NCI-H2196 treated with DMSO at 0.1 percent for 48 hours (cell line): ENCODE results near the gene ARHGAP26.
"Not testable (repeated sequence)": the region's sequence is repeated elsewhere in the genome, so short reads cannot be mapped to it uniquely, and the experiment has no call there.

ENCODE experiments used
- DNase-seq: peaks from one replicate; lab custom pipeline; 2025; ENCODE audit not compliant: unreplicated experiment; lab: John Stamatoyannopoulos, UW

The ARHGAP26 gene

GRCh38 chr5:142926549-142926948 is 156.4 kb downstream of the ARHGAP26 start:
- no peak for DNase-seq

GRCh38 chr5:142928999-142929398 is 158.8 kb downstream of the ARHGAP26 start:
- DNase-seq: not testable (repeated sequence)

- no peak for DNase-seq
These were observed 159.4 kb downstream of the ARHGAP26 start for GRCh38 chr5:142929587-142929986.

- no peak for DNase-seq
These were observed 160.4 kb downstream of the ARHGAP26 start for GRCh38 chr5:142930395-142931110.

- DNase-seq: no peak
These were observed 161.9 kb downstream of the ARHGAP26 start for GRCh38 chr5:142931896-142932686.

- DNase-seq: no peak
These were observed 164.0 kb downstream of the ARHGAP26 start for GRCh38 chr5:142934051-142934762.

- no peak for DNase-seq
These were observed 164.8 kb downstream of the ARHGAP26 start for GRCh38 chr5:142935014-142935413.

- DNase-seq: no peak
These were observed 167.2 kb downstream of the ARHGAP26 start for GRCh38 chr5:142937374-142937773.

GRCh38 chr5:142938266-142938880 is 168.2 kb downstream of the ARHGAP26 start:
- no peak for DNase-seq

GRCh38 chr5:142939006-142939405 is 168.8 kb downstream of the ARHGAP26 start:
- DNase-seq: no peak

GRCh38 chr5:142939884-142940283 is 169.7 kb downstream of the ARHGAP26 start:
- DNase-seq: no peak

- no peak for DNase-seq
These were observed 171.1 kb downstream of the ARHGAP26 start for GRCh38 chr5:142941245-142941644.

GRCh38 chr5:142942901-142943300 is 172.7 kb downstream of the ARHGAP26 start:
- no peak for DNase-seq

GRCh38 chr5:142944140-142944539 is 174.0 kb downstream of the ARHGAP26 start:
- no peak for DNase-seq

GRCh38 chr5:142945321-142945720 is 175.1 kb downstream of the ARHGAP26 start:
- no peak for DNase-seq

- DNase-seq: no peak
These were observed 175.7 kb downstream of the ARHGAP26 start for GRCh38 chr5:142945845-142946244.

- no peak for DNase-seq
These were observed 176.6 kb downstream of the ARHGAP26 start for GRCh38 chr5:142946547-142947426.

GRCh38 chr5:142947427-142947709 is 177.2 kb downstream of the ARHGAP26 start:
- DNase-seq: no peak

- DNase-seq: no peak
These were observed 182.1 kb downstream of the ARHGAP26 start for GRCh38 chr5:142952229-142952628.

- DNase-seq: not testable (repeated sequence)
These were observed 182.7 kb downstream of the ARHGAP26 start for GRCh38 chr5:142952871-142953270.

GRCh38 chr5:142954455-142954854 is 184.3 kb downstream of the ARHGAP26 start:
- no peak for DNase-seq
